Sigmoid colon (tissue), 3 donors: ENCODE results near the gene ZCCHC7.

ENCODE experiments used
- POLR2A ChIP-seq, 2 donors: fragments of 450-650 bp; IDR thresholded peaks; one replicate each; pipeline ENCODE4 v1.6.1; 2016; ENCODE audit warnings: antibody characterized with exemption in 2 of 2, mild to moderate bottlenecking in 2 of 2, moderate library complexity in 2 of 2
- TF ChIP-seq, protein P1 (sequence below), 4 experiments: fragments of 450-650 bp in 3 of 4; fragments of 200-600 bp in 1 of 4; IDR thresholded peaks; one replicate each; pipeline ENCODE4 v1.5.1; 2016 to 2019; ENCODE audit warnings: antibody characterized with exemption in 4 of 4, mild to moderate bottlenecking in 3 of 4, moderate library complexity in 2 of 4

DNA sequence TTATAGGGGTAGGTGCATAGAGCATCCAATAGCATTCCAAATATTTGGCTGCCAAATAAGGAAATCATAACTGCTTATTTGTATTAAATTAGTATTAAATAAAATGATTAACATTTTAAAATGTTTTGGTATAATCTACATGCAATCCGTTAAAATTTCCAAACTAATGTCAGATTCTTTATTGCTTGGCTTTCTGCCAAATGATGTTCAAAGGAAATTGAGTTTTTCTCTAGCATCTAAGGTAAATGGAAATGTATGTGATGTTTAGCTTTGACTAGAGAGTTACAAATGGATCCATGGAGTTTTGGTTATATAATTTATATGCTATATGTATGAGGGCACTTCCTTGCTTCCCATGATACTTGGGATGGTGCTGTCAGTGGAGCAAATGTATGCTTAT is 121.7 kb downstream of the ZCCHC7 start:
- TF ChIP-seq POLR2A (IDR thresholded peaks at IDR 0.05) = no peak
- TF ChIP-seq, protein P1, sequence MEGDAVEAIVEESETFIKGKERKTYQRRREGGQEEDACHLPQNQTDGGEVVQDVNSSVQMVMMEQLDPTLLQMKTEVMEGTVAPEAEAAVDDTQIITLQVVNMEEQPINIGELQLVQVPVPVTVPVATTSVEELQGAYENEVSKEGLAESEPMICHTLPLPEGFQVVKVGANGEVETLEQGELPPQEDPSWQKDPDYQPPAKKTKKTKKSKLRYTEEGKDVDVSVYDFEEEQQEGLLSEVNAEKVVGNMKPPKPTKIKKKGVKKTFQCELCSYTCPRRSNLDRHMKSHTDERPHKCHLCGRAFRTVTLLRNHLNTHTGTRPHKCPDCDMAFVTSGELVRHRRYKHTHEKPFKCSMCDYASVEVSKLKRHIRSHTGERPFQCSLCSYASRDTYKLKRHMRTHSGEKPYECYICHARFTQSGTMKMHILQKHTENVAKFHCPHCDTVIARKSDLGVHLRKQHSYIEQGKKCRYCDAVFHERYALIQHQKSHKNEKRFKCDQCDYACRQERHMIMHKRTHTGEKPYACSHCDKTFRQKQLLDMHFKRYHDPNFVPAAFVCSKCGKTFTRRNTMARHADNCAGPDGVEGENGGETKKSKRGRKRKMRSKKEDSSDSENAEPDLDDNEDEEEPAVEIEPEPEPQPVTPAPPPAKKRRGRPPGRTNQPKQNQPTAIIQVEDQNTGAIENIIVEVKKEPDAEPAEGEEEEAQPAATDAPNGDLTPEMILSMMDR (IDR thresholded peaks at IDR 0.05) = no peak
